Duodenal mucosa (tissue), 2 donors: ENCODE results near the gene DPP10.
"Not testable (repeated sequence)": the region's sequence is repeated elsewhere in the genome, so short reads cannot be mapped to it uniquely, and the experiment has no call there.

Source experiments
- H3K27ac ChIP-seq: one replicate; pipeline ENCODE4 v1.7.0; 2013; ENCODE audit warnings: low read depth, low read length
- H3K27me3 ChIP-seq, 2 donors: one replicate each; pipeline ENCODE4 v1.7.0; 2013; ENCODE audit warnings: low read length in 2 of 2, control low read depth in 1 of 2; ENCODE audit not compliant: insufficient read depth in 2 of 2, control insufficient read depth in 1 of 2
- H3K36me3 ChIP-seq, 2 donors: one replicate each; pipeline ENCODE4 v1.7.0; 2013; ENCODE audit warnings: low read length in 2 of 2, control low read depth in 1 of 2; ENCODE audit not compliant: insufficient read depth in 2 of 2, control insufficient read depth in 1 of 2
- H3K4me1 ChIP-seq, 2 donors: one replicate each; pipeline ENCODE4 v1.7.0; 2013; ENCODE audit warnings: low read length in 2 of 2, control low read depth in 1 of 2; ENCODE audit not compliant: insufficient read depth in 2 of 2, control insufficient read depth in 1 of 2
- H3K4me3 ChIP-seq, 2 donors: one replicate each; pipeline ENCODE4 v1.7.0; 2013; ENCODE audit warnings: low read length in 2 of 2, low read depth in 1 of 2
- H3K9ac ChIP-seq, 2 donors: one replicate each; pipeline ENCODE4 v1.7.0; 2013; ENCODE audit warnings: low read length in 2 of 2, low read depth in 1 of 2
- H3K9me3 ChIP-seq, 2 donors: one replicate each; pipeline ENCODE4 v1.7.0; 2013; ENCODE audit warnings: low read length in 2 of 2, control low read depth in 1 of 2; ENCODE audit not compliant: control insufficient read depth in 1 of 2

DPP10 gene

GRCh38 chr2:114962532-114962931, 520.1 kb downstream of the DPP10 start:
- Histone ChIP-seq H3K27ac (no peak overlapping the region), H3K4me1 (no peaks in the 10 kb centered on the region), H3K4me3 (no peak overlapping the region), H3K9me3 (no peaks in the 10 kb centered on the region), H3K27me3 (no peaks in the 10 kb centered on the region), H3K9ac (no peak overlapping the region), H3K36me3 (no peaks in the 10 kb centered on the region)

DNA sequence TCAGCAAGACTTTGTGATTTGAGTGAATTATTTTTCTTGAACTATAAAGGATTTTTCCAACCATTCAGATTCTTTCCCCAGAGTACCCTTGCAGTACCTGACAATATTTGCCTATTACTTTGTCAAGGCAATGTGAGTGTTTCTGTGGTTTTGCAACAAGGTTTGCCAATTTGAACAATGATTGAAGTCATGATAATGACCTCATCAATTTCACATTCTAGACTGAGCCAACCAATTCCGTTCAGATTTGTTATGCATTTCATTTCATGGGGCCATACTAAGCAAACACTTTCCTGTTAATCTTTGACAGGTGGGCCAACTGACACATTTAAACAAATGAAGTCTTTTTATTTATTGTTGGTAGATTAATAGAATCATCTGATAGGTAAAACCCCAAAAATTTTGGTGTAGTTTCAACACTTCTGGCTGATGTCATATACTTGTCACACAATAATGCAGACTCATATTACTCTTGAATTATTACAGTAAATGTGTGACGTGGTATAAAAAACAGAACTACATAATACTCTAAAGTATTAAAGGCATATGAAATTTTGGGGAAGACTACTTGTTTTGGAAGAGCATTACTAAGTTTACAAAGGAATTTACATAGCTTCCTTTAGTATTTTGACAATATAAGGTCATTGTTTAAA, 526.4 kb downstream of the DPP10 start:
- Histone ChIP-seq H3K4me1 (no peaks in the 10 kb centered on the region), H3K4me3 (no peak overlapping the region), H3K36me3 (no peaks in the 10 kb centered on the region), H3K27me3 (no peaks in the 10 kb centered on the region), H3K9ac (no peak overlapping the region), H3K9me3 (no peaks in the 10 kb centered on the region), H3K27ac (no peak overlapping the region)

GRCh38 chr2:115004321-115004720, 561.9 kb downstream of the DPP10 start:
- H3K27ac ChIP-seq, H3K4me1 ChIP-seq, H3K27me3 ChIP-seq, H3K9ac ChIP-seq, H3K9me3 ChIP-seq, H3K4me3 ChIP-seq, H3K36me3 ChIP-seq: not testable (repeated sequence)

DNA sequence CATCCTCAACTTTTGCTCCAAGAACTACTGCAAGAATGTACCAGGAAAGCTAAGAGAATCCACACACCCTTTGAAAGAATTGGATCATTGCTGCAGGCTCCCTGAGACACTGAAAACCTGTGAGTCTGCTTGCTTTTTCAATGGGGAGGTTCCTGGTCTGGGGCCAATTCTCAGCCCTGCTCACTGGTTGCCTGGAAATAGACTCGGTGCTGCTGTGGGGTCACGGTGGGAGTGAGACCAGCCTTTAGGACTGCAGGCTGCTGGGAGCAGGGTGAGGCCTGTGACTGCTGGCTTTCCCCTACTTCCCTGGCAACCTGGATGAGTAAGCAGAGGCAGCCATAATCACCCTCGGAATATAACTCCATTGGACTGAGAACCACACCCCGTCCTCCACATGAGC, 569.3 kb downstream of the DPP10 start:
- Histone ChIP-seq H3K4me3 (no peak overlapping the region), H3K27me3 (no peaks in the 10 kb centered on the region), H3K27ac (no peak overlapping the region), H3K4me1 (no peaks in the 10 kb centered on the region), H3K36me3 (no peaks in the 10 kb centered on the region), H3K9me3 (peaks cover 0 to 4% of the 10 kb centered on the region in 2 donors), H3K9ac (no peak overlapping the region)

DNA sequence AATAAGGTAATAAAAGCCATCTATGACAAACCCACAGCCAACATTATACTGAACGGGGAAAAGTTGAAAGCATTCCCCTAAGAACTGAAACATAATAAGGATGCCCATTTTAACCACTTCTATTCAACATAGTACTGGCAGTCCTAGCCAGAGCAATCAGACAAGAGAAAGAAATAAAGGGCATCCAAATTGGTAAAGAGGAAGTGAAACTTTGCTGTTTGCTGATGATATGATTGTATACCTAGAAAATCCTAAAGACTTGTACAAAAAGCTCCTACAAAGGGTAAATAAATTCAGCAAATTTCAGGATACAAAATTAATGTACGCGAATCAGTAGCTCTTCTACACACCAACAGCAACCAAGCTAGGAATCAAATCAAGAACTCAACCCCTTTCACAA, 579.6 kb downstream of the DPP10 start:
- not testable (repeated sequence) for H3K27ac ChIP-seq, H3K9ac ChIP-seq, H3K4me3 ChIP-seq, H3K27me3 ChIP-seq, H3K4me1 ChIP-seq, H3K36me3 ChIP-seq, H3K9me3 ChIP-seq

- no peaks in the 10 kb centered on the region for H3K4me1 ChIP-seq
- H3K9ac ChIP-seq: no peak overlapping the region
- H3K4me3 ChIP-seq: no peak overlapping the region
- no peaks in the 10 kb centered on the region for H3K36me3 ChIP-seq
- no peaks in the 10 kb centered on the region for H3K9me3 ChIP-seq
- H3K27ac ChIP-seq: no peak overlapping the region
- H3K27me3 ChIP-seq: no peaks in the 10 kb centered on the region
Observed at GRCh38 chr2:115034801-115035200, 592.4 kb downstream of the DPP10 start.

DNA sequence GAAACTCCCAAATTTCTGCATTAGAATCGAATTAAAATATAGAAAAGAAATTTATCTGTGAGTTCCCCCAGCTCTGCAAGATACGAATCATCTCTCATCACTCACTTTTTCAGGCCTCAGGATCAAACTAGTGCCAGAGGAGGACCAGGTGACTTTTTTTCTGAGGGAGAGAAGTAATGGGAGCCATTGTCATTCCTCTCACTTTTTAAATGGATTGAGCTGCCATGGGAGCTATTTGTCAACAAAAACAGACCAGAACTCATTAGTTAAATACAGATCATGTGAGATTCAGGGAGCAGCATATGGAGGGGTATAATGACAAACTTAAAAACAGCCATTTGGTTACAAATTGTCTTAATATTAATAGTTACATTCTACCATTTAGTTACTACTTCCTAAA, 594.4 kb downstream of the DPP10 start:
- H3K27ac ChIP-seq: no peak overlapping the region
- H3K27me3 ChIP-seq: no peaks in the 10 kb centered on the region
- no peak overlapping the region for H3K9ac ChIP-seq
- no peak overlapping the region for H3K4me3 ChIP-seq
- no peaks in the 10 kb centered on the region for H3K9me3 ChIP-seq
- H3K36me3 ChIP-seq: no peaks in the 10 kb centered on the region
- H3K4me1 ChIP-seq: no peaks in the 10 kb centered on the region

GRCh38 chr2:115057473-115057872, 615.0 kb downstream of the DPP10 start:
- no peak overlapping the region for H3K9ac ChIP-seq
- no peak overlapping the region for H3K27ac ChIP-seq
- no peaks in the 10 kb centered on the region for H3K9me3 ChIP-seq
- no peak overlapping the region for H3K4me3 ChIP-seq
- no peaks in the 10 kb centered on the region for H3K36me3 ChIP-seq
- H3K27me3 ChIP-seq: no peaks in the 10 kb centered on the region
- H3K4me1 ChIP-seq: no peaks in the 10 kb centered on the region

GRCh38 chr2:115070002-115070401, 627.6 kb downstream of the DPP10 start:
- Histone ChIP-seq H3K9me3 (no peaks in the 10 kb centered on the region), H3K27me3 (no peaks in the 10 kb centered on the region), H3K9ac (no peak overlapping the region), H3K36me3 (no peaks in the 10 kb centered on the region), H3K4me1 (no peaks in the 10 kb centered on the region), H3K4me3 (no peak overlapping the region), H3K27ac (no peak overlapping the region)

GRCh38 chr2:115071534-115071933, 629.1 kb downstream of the DPP10 start:
- H3K9me3 ChIP-seq: no peaks in the 10 kb centered on the region
- no peaks in the 10 kb centered on the region for H3K4me1 ChIP-seq
- no peaks in the 10 kb centered on the region for H3K27me3 ChIP-seq
- no peaks in the 10 kb centered on the region for H3K36me3 ChIP-seq
- no peak overlapping the region for H3K27ac ChIP-seq
- no peak overlapping the region for H3K9ac ChIP-seq
- H3K4me3 ChIP-seq: no peak overlapping the region

DNA sequence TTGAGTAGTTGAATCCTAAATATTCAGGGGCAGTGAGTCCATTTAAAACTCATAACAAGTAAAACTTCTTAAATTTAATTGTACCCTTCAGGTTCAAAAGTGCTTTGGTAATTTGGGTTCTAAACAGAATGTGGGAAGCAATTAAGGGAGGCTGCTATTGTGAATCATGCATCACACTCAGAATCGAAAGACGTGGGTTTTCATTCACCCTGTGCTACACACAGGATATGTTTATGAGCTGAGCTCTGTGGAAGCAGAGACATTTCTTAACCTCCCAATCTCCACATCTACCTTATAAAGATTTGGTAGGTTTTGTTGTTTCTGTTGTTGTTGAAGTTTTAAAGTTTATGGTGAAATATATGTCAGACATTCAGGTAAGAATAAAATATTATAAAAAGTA, 633.4 kb downstream of the DPP10 start:
- no peaks in the 10 kb centered on the region for H3K36me3 ChIP-seq
- H3K27me3 ChIP-seq: no peaks in the 10 kb centered on the region
- H3K4me3 ChIP-seq: no peak overlapping the region
- H3K27ac ChIP-seq: no peak overlapping the region
- H3K4me1 ChIP-seq: no peaks in the 10 kb centered on the region
- no peak overlapping the region for H3K9ac ChIP-seq
- H3K9me3 ChIP-seq: no peaks in the 10 kb centered on the region
